NCI-H2196 treated with DMSO at 0.1 percent for 48 hours (cell line): Measurements from ENCODE around the gene SF3A1.
A peak's percentile ranks its signal among the peaks of the same experiment; 100 is the strongest.

Experiments used
- DNase-seq: peaks from one replicate; lab custom pipeline; 2025; ENCODE audit not compliant: unreplicated experiment; lab: John Stamatoyannopoulos, UW

SF3A1 gene

DNA sequence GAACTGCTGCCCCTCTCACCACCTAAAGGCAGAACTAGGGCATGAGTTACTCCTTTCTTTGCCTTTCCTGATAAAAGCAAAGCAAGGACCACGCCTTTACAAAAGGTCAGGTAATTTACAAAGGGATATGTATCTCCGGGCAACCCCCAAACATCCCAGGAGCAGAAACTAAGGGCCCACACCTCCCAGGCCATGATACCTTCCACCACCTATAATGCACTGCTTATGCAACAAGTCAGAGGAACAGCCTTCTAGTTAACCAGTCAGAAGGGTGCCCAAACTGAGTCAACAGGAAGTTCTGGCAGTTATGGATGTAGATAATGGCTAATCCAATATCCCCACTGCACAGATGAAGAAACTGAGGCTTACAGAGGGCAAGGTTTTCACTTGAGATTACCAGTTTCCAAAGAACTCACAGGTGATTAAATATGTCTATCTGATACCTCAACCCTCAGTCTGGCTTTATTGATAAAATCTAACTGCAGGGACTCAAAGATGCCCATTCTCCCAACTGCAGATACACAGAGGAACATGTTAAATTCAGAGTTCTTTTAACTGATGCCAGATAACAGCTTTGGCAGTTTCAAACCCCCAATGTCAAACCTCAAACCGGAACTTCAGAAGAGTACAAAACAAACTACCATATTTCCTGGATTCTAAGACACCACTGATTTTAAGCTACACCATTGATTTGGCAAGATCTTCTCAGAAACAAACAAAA is 50.6 kb downstream of the SF3A1 start:
- DNase-seq, result no peak

DNA sequence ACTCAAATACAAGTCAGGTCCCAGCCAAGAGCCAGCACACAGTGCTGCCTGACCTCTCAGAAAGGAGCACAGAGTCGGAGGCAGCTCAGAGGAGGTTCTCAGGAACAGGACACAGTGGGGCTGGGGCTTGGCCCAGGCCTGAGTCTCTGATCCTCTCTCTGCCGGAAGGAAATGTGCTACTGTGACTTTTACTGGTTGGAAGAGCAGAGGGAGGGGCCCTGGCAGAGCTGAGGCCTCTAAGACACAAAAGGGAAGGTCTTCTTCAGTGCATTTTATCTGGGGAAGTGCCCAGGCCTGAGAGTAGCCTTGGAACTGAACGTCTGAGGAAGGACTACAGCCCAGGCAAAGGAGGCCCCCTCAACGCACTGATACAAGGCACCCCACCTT is 51.2 kb downstream of the SF3A1 start:
- DNase-seq, result no peak

- DNase-seq, result no peak
Measured at GRCh38 chr22:30304495-30305244, 52.0 kb downstream of the SF3A1 start.

DNA sequence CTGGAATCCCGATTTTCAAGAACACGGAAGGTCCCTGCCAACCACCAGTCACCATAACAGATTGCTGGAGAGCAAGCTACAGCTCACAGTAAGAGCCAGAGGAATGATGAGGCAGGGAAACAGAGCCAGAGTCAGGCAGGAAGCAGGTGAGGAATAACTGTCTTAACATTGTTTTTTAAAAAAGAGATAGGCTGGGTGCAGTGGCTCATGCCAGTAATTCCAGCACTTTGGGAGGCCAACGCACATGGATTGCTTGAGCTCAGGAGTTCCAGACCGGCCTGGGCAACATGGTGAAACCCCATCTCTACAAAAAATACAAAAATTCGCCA is 53.9 kb downstream of the SF3A1 start:
- DNase-seq, result no peak

DNA sequence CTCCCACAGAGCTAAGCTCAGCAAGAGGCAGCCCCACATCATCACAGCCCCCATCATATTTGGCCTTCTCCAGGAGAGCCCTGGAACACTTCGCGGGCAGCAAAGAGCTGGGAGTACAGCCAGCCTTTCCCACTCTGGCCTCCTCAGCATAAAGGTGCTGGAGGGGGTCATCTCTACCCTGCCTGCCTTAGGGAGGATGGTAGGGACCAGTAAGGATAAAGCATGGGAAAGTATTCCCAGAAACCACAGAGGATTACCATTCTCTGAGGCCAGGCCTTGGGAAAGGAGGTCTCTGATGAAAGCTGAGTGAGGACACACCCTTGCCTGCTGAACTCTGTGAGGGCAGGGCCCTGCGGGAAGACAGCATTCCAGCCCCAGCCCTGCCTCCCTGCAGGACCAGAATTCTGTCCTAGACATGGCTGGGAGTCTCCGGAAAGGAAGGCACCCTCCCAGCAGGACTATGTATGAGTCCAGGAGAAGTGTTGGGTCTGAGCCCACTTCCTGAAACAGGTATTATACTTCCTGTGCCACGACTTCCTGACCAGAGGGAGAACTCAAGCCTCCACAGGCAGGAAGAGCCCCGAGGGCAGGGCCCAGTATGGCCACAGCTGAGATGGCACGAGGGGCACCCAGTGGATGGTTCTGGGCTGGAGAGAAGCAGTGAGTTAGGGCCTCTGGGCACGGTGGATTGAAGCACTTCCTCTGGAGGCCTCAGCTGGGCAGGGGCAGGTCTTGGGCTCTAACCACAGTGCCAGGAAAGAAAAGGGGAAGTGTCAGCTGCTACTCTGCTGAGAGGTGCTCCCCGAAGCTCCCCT is 54.5 kb downstream of the SF3A1 start:
- no peak for DNase-seq

DNA sequence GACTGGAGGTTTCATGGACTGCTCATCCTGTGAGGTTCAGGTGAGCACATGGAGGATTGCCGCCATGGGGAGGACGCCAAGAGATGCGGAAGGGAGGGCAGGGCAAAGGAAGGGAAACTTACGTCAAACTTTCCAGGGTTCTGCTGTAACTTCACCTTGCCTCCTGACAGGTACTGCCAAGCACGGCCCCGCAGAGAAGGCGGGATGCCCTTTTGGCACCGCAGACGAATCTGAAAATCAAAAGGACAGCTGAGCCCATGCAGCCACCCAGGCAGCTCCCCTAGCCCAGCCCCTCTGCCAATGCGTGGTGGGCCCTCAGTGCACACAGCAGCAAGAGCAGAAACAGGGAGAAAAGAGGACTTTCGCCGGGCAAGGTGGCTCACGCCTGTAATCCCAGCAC is 57.4 kb downstream of the SF3A1 start:
- DNase-seq, result no peak

- DNase-seq, result no peak
Measured at GRCh38 chr22:30297991-30298701, 58.5 kb downstream of the SF3A1 start.

DNA sequence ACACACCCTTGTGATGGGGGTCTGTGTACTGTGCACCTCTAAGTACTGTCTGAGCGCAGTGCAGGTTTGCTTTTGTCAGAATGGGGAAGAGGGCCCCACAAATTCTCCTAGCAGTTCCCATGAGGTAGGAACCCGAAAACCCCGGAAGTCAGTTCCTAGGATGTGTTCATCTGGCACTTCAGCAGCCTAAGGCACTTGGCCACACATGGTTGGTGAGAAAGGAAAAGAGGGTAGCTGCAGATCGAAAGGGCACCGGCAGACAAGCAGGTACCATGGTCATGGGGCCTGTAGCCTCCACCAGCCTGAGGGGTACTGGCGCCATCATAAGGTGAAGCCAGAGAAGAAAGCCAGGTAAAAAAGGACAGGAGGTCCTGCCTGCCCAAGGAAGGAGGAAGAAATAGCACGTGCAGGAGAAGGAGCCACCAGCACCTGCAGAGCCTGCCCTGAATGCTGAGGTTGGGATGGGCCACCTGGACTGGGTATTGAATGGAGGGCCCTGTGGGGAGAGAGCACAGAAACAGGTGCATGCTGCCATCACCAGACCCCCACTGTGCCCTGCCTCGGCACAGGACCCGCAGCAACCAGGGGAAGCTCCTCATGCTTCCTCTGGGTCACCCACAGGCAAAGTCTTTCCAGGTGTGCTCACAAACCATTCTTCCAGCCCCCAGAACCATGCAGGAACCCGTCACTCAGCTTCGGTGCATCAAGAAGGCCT is 59.3 kb downstream of the SF3A1 start:
- no peak for DNase-seq

DNA sequence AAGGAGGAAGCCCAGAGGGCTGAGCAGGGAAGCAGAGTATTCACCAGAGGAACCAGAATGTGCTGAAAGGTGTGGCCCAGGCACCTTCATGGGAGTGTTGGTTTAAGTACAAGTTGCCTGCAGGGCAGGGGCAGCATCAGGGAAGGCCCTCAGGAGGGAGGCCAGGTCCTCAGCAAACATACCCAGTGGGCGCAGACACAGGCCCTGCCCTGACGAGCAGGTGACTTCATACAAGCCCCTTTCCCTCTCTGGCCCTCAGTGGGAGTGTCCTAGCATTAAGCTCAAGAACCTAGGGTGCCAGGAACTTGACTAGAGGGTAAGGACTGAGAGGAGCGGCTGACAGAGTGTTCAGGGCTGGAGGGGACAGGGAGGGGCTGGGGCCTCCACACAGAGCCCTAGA is 59.9 kb downstream of the SF3A1 start:
- DNase-seq, result no peak

DNA sequence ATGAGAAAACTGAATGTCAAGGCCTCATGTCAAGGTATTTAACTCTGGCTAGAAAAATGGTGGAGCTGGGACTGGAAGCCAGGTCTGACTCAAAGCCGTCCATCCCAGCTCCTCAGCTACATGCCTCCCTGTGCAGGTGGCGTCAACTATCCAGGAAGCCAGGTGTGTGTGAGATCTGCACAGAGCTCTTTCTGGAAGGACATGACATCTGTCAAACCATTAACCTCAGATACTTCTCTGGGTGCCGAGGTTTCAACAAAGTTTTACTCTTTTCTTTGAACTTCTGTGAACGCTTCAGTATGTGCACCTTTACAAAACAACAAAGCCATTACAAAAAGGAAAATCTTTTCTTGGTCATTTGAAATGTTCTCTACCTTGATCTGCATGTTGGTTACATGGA is 60.4 kb downstream of the SF3A1 start:
- no peak for DNase-seq

DNA sequence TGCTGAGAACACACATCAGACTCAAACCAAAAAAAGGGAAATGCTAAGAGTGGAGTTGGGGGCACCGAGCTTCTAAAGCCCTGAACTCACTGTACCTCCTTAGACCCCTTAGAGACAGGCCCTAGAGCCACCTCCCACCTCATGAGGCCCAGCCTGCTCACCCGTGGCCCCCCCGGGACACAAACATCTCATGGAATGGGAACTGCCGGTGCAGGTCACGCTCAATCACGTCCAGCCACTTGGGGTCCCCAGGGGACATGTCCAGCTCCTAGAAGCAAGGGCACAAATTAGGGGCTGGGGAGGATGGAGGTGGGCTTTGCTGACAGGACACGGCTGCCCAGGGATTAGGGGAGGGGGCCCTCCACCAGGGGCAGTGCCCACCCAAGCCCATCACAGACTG is 61.1 kb downstream of the SF3A1 start:
- no peak for DNase-seq

- no peak for DNase-seq
Measured at GRCh38 chr22:30294830-30295229, 61.9 kb downstream of the SF3A1 start.

GRCh38 chr22:30294066-30294465 is 62.6 kb downstream of the SF3A1 start:
- DNase-seq, result no peak

DNA sequence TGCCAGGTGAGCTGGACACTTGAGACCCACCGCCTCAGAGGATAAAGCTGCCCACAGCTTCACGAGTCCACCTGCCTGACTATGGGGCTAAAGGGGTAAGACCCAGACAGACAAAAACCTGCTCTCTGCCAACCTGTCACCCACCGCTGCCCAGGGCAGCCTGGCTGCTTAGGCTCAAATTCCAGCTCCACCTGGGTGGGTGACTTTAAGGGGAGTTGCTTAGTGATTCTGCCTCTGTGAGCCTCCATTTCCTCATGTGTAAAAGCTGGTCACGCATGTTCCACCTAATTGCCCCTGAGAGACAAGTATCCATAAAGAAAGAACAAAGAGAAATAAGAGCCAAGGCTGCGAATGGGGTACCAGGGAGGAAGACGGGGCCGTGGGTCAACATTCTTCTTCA is 63.7 kb downstream of the SF3A1 start:
- no peak for DNase-seq

- DNase-seq, result no peak
Measured at GRCh38 chr22:30292069-30292970, 64.4 kb downstream of the SF3A1 start.

GRCh38 chr22:30291058-30291892 is 65.4 kb downstream of the SF3A1 start:
- peak; percentile 79 for DNase-seq

- peak; percentile 79 for DNase-seq
Measured at GRCh38 chr22:30290342-30291057, 66.2 kb downstream of the SF3A1 start.

DNA sequence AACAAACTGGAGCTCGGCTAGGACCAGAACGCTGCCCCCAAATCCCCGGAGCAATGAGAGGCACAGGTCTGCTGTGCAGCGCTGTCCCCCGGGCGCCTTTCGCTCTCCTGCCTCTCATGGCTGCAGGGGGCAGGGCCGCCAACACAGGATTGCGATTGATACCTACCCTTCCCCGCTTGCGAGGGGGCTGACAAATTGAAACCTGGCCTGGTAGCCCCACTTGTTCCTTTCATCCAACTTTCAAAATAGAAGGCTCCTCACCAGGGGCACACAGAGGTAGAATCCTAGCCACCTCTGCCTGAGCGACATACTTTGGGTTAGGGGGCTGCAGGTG is 66.7 kb downstream of the SF3A1 start:
- no peak for DNase-seq
